Gastroesophageal sphincter (tissue), 4 donors: ENCODE data around the gene ROPN1L. TPM values are rescaled to one million over a fixed set of nuclear protein-coding genes. Genes with fewer than 3 reads are reported as not detected.

Experiments
- ATAC-seq: fragments of 150-250 bp; one replicate; pipeline ENCODE4 v1.9.1; 2016; ENCODE audit warnings: mild to moderate bottlenecking, moderate library complexity
- H3K27ac ChIP-seq, 4 donors: fragments of 200-600 bp; sonication (generic) in 3 of 4; 1 replicate in 3 of 4; 2 replicates in 1 of 4; pipeline ENCODE4 v1.5.1; 2016 to 2019
- H3K27me3 ChIP-seq: fragments of 200-600 bp; sonication (generic); one replicate; pipeline ENCODE4 v1.5.1; 2019
- H3K36me3 ChIP-seq, 2 donors: fragments of 200-600 bp; sonication (generic); one replicate each; pipeline ENCODE4 v1.5.1; 2019; ENCODE audit warnings: control low read depth in 1 of 2
- H3K4me1 ChIP-seq, 3 donors: fragments of 200-600 bp; sonication (generic); 1 replicate in 2 of 3; 2 replicates in 1 of 3; pipeline ENCODE4 v1.5.1; 2016 to 2019; ENCODE audit warnings: control low read depth in 2 of 3
- H3K4me3 ChIP-seq, 2 donors: fragments of 200-600 bp; sonication (generic); one replicate each; pipeline ENCODE4 v1.5.1; 2019; ENCODE audit warnings: mild to moderate bottlenecking in 1 of 2, moderate library complexity in 1 of 2
- H3K9me3 ChIP-seq, 3 donors: fragments of 200-600 bp; sonication (generic); one replicate each; pipeline ENCODE4 v1.5.1; 2017 to 2019; ENCODE audit warnings: control low read depth in 2 of 3
- CTCF ChIP-seq, 4 experiments: fragments of 200-600 bp in 2 of 4; fragments of 450-650 bp in 2 of 4; sonication (generic) in 1 of 4; IDR thresholded peaks; one replicate each; pipeline ENCODE4 v1.5.1; 2017 to 2019; ENCODE audit warnings: antibody characterized with exemption in 4 of 4, mild to moderate bottlenecking in 2 of 4, moderate library complexity in 2 of 4
- EP300 ChIP-seq: sonication (generic); formaldehyde crosslinking; IDR thresholded peaks from one replicate; pipeline ENCODE4 v1.6.1; 2017; ENCODE audit warnings: antibody characterized with exemption, mild to moderate bottlenecking
- POLR2A ChIP-seq, 2 donors: fragments of 450-650 bp; IDR thresholded peaks; one replicate each; pipeline ENCODE4 v1.6.1; 2017; ENCODE audit warnings: antibody characterized with exemption in 2 of 2, mild to moderate bottlenecking in 2 of 2, moderate library complexity in 1 of 2
- POLR2AphosphoS5 ChIP-seq: sonication (generic); formaldehyde crosslinking; IDR thresholded peaks from one replicate; pipeline ENCODE4 v1.6.1; 2017; ENCODE audit warnings: antibody characterized with exemption
- WGBS, 2 donors: methylation state at CpG; one replicate each; pipeline ENCODE4 v1.1.5; 2018; ENCODE audit warnings: low coverage in 1 of 2; 5-methylcytosine and 5-hydroxymethylcytosine counted together
- total RNA-seq, 4 donors: library from RNA; depleted of rRNA; stranded (reverse); fragments of >200 nt; gene quantifications; one replicate each; pipeline ENCODE4 v1.1.0, GENCODE V29; 2016

The ROPN1L gene
- total RNA-seq, 4 donors from 2014 or later = 1.1 TPM; not detected in 3

DNA sequence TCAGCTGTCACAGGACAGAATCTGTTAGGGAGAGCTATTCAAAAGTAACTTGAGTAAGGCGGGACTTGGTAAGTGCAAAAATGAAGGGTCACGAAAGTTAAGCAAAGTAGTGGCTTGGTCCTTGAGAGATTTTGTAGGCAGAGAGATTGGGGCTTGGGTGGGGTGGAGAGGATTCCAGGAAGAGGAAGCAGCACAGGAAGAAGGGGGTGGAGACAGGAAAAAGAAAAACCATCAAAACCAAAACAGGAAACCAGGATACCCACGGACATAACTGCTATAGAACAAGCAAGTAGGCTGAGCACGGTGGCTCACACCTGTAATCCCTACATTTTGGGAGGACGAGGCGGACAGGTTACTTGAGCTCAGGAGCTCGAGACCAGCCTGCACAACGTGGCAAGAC, 3.7 kb downstream of the ROPN1L start:
- 73 to 78% methylated on average over 8 of the region's 8 CpGs for WGBS, 2 donors
- Histone ChIP-seq H3K9me3 (no peaks in the 10 kb centered on the region), H3K27me3 (no peaks in the 10 kb centered on the region), H3K4me1 (peaks cover 0 to 32% (median 5%) of the 10 kb centered on the region in 3 donors), H3K36me3 (no peaks in the 10 kb centered on the region), H3K4me3 (no peak overlapping the region), H3K27ac (no peak overlapping the region)
- ATAC-seq = no peak
- TF ChIP-seq POLR2AphosphoS5 (no peak), POLR2A (IDR thresholded peaks at IDR 0.05) (no peak), CTCF (IDR thresholded peaks at IDR 0.05) (no peak), EP300 (no peak)

DNA sequence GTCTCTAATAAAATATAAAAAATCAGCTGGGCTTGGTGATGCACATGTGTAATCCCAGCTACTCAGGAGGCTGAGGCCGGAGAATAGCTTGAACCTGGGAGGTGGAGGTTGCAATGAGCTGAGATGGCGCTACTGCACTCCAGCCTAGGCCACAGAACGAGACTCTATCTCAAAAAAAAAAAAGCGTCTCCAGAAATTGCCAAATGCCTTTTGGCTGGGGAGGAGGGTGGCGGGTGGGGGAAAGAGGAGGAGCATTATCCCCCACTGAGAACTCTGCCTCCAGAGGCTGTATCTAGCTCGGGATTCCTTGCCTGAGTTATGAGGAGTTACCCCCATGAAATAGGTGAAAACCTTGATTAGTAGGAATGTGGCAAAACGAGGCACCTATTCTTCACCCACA, 4.8 kb downstream of the ROPN1L start:
- 74% methylated on average over 7 of the region's 7 CpGs for WGBS, 2 donors
- ATAC-seq = no peak
- Histone ChIP-seq H3K36me3 (no peaks in the 10 kb centered on the region), H3K27me3 (no peaks in the 10 kb centered on the region), H3K9me3 (no peaks in the 10 kb centered on the region), H3K27ac (no peak overlapping the region), H3K4me1 (peaks cover 0 to 21% (median 5%) of the 10 kb centered on the region in 3 donors), H3K4me3 (no peak overlapping the region)
- no peak for TF ChIP-seq POLR2A (IDR thresholded peaks at IDR 0.05)
- TF ChIP-seq POLR2AphosphoS5 = no peak
- TF ChIP-seq CTCF (IDR thresholded peaks at IDR 0.05) = no peak
- TF ChIP-seq EP300 = no peak

GRCh38 chr5:10447041-10447440, 5.4 kb downstream of the ROPN1L start:
- H3K4me1 ChIP-seq = peaks cover 0 to 18% (median 5%) of the 10 kb centered on the region in 3 donors
- no peak overlapping the region for H3K4me3 ChIP-seq
- no peak for ATAC-seq
- no peaks in the 10 kb centered on the region for H3K9me3 ChIP-seq
- H3K27ac ChIP-seq = no peak overlapping the region
- H3K36me3 ChIP-seq = no peaks in the 10 kb centered on the region
- TF ChIP-seq CTCF (IDR thresholded peaks at IDR 0.05) (no peak), POLR2AphosphoS5 (no peak), POLR2A (IDR thresholded peaks at IDR 0.05) (no peak), EP300 (no peak)
- H3K27me3 ChIP-seq = no peaks in the 10 kb centered on the region
- 86 to 100% methylated on average over 1 to 2 of the region's 4 CpGs for WGBS, 2 donors

GRCh38 chr5:10448754-10449360, 7.2 kb downstream of the ROPN1L start:
- H3K27me3 ChIP-seq = no peaks in the 10 kb centered on the region
- no peaks in the 10 kb centered on the region for H3K36me3 ChIP-seq
- peaks cover 0 to 8% (median 0%) of the 10 kb centered on the region in 3 donors for H3K4me1 ChIP-seq
- TF ChIP-seq POLR2A (IDR thresholded peaks at IDR 0.05) (no peak), EP300 (no peak), CTCF (IDR thresholded peaks at IDR 0.05) (no peak), POLR2AphosphoS5 (no peak)
- no peak for ATAC-seq
- H3K4me3 ChIP-seq = no peak overlapping the region
- 87 to 93% methylated on average over 4 to 5 of the region's 11 CpGs for WGBS, 2 donors
- H3K9me3 ChIP-seq = no peaks in the 10 kb centered on the region
- H3K27ac ChIP-seq = no peak overlapping the region

GRCh38 chr5:10451137-10451824, 9.6 kb downstream of the ROPN1L start:
- H3K4me3 ChIP-seq = no peak overlapping the region
- 68 to 80% methylated on average over 5 to 7 of the region's 9 CpGs for WGBS, 2 donors
- no peaks in the 10 kb centered on the region for H3K36me3 ChIP-seq

More at GRCh38 chr5:10451137-10451824, 9.6 kb downstream of the ROPN1L start:
- Histone ChIP-seq H3K9me3 (no peaks in the 10 kb centered on the region), H3K27ac (no peak overlapping the region), H3K4me1 (no peaks in the 10 kb centered on the region), H3K27me3 (no peaks in the 10 kb centered on the region)
- TF ChIP-seq CTCF (IDR thresholded peaks at IDR 0.05) = no peak
- TF ChIP-seq EP300 = no peak
- no peak for TF ChIP-seq POLR2AphosphoS5
- TF ChIP-seq POLR2A (IDR thresholded peaks at IDR 0.05) = no peak
- no peak for ATAC-seq
